CD4-positive, alpha-beta T cell treated with Interleukin-6 at 100 ng/mL for 8 hours (primary cell): Measurements from ENCODE around the gene SUSD5.
"Not testable (repeated sequence)": the region's sequence is repeated elsewhere in the genome, so short reads cannot be mapped to it uniquely, and the experiment has no call there.

ENCODE experiments used
- DNase-seq: peaks from one replicate; pipeline ENCODE4 v3.0.0-alpha.2; 2020; ENCODE audit warnings: mixed read lengths, low spot score

SUSD5 gene

DNA sequence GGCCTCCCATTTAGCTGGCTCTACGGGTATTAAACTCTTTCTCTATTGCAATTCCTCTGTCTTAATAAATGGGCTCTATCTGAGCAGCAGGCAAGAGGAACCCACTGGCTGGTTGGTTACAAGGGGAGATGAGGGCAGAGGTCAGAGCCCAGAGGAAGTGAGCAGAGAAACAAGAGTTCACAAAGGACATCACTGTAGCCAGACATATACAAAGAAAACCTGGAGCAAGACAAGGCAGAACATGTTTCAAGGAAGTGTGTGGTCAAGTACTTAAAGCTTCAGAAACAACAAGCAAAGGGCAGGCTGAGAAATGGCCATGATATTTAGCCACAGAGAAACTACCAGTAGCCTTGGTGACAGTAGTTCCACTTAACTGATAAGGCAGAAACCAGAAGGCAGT lies 24.3 kb downstream of the SUSD5 start:
- no peak for DNase-seq

DNA sequence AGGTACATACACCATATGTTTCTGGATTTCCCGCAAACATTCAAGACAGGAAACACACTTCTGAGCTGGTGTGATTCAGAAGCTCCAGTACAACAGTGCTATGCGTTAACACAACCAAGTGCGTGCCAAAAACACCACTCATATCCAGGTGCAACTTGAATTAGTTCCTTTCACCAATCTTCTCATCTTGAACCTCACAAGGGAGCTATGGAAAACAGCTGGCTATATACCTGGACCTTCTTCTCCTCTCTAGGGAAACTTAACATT lies 31.3 kb downstream of the SUSD5 start:
- DNase-seq = no peak

DNA sequence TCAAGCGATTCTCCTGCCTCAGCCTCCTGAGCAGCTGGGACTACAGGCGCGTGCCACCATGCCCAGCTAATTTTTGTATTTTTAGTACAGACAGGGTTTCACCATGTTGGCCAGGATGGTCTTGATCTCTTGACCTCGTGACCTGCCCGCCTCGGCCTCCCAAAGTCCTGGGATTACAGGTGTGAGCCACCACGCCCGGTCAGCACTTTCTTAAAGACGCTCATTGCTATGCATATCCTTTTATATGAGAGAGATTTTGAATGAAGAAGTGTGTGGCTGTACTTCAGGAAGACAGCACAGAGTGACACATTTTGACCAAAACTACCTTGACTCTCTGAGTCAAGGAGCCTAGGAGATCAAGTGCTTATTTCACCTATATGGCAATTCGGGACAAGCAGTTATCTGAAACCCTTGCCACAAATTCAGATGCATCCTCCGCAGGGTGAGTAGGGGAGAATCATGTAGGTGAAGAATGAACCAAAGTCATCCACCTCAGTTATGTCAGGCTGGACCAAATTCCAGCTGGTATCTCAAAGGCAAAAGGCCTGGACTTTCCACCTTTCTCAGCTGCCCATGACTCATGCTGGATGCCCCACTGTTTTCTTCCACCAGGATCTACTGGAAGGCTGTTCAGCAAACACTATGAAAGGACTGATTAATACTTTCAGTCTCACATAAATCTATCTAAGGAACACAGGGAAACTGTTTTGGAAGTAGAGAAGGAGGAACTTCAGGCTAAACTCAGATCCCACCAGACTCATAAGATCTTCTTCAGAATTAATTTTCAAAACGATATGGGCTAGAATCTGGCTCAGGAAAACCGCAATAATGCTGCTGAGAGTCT lies 31.9 kb downstream of the SUSD5 start:
- no peak for DNase-seq

DNA sequence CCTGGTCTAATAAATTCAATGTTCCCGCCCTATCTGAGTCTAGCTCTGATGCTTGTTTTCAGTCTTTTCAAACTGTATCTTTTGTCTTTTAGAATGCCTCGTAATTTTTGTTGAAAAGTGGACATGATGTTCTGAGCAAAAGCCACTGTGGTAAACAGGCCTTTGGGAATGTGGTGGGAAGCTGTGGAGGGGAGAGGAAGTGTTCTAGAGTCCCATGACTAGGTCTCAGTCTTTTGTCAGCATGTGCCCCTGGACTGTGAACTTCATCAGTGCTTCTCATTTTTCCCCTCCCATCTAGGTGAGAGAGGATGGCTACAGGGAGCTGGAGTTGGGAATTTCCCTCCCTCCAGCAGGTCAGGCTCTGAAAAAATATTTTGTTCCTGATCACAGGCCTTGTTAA lies 33.7 kb downstream of the SUSD5 start:
- DNase-seq = no peak

DNA sequence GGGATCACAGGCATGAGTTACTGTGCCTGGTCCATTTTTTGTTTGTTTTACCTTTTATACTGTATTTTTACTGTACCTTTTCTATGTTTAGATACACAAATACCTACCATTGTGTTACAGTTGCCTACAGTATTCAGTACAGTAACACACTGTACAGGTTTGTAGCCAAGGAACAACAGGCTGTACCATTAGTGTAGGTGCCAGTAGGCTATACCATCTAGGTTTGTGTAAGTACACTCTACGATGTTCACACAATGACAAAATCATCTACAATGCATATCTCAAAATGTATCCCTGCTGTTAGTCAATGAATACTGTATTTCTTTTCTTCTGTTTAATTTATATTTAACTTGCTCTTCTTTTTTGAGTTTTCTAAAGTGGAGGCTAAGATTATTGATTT lies 37.0 kb downstream of the SUSD5 start:
- DNase-seq = not testable (repeated sequence)

DNA sequence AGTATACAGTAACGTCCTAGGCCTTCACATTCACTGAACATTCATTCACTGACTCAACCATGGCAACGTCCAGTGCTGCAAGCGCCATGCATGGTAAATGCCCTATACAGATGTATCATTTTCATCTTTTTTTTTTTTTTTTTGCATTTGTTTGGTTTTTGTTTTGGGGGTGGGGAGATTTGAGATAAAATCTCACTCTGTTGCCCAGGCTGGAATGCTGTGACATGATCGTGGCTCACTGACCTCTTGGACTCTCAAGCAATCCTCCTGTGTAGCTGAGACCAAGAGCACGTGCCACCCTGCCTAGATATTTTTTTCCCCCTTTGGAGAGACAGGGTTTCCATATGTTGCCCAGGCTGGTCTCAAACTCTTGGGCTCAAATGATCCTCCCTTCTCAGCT lies 37.4 kb downstream of the SUSD5 start:
- DNase-seq = no peak

DNA sequence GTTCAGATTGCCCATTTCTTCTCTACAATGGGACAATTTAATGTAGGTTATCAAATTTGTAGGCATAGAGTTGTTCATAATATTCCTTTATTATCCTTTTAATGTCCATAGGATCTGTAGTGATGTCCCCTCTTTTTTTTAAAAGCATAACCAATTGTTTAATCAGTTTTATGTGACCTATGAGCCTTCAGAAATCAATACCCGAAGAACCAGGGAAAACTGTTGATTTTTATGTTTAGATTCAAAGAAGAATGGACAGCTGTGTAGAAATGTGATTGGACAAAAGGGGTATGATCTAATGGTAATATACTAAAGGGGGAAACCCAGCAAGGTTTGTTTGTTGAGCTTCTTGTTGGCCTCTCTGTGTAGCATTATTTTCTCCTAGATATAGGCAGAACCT lies 39.5 kb downstream of the SUSD5 start:
- no peak for DNase-seq

DNA sequence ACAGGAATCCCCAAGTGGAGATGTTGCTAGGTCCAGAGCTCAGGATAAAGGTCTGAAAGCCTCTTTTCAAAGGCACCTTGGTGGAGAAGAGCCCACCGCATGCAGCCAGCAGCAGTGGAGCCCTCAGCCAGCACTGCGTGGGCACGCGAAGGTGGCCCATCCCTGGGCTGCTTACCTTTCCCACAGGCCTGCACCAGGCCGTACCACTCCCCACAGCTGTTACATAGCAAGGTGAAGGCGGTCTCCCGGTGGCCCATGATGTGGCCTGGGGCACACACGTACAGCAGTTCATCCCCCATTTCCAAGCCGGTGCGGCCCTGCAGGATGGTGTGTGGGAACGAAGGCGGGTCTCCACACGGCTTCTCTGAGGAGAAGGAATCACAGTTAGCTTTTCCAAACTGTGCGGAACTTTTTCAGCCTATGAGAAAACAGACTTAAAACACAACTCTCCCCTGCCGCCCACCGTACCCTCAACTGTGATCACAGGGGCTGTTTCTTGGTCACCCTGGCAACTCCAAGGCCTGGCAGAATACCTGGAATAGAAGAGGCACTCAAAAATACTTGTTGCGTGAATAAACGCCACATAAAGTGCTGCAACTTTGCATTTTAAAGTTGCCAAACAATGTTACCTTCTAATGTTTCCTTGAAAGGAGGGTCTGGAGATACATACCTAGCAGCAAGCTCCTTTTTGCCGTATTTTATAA lies 43.7 kb downstream of the SUSD5 start:
- no peak for DNase-seq

DNA sequence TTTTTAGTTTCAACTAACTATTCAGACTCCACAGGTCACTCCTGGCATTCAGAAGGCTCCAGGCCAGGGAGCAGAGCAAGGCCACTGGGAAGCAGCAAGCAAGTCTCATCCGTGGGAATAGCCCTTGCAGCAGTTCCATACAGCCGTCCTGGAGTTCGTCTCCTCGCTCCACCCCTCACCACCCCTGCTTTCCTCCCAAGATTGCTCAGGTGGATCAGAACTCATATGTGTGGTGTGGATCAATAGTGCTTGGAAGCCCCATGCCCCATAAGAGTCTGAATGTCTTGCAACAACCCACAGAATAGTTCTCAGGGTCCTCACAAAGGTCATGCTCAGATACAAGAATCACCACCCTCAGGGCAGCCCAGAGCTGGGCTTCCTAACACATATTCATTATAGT lies 44.5 kb downstream of the SUSD5 start:
- no peak for DNase-seq

DNA sequence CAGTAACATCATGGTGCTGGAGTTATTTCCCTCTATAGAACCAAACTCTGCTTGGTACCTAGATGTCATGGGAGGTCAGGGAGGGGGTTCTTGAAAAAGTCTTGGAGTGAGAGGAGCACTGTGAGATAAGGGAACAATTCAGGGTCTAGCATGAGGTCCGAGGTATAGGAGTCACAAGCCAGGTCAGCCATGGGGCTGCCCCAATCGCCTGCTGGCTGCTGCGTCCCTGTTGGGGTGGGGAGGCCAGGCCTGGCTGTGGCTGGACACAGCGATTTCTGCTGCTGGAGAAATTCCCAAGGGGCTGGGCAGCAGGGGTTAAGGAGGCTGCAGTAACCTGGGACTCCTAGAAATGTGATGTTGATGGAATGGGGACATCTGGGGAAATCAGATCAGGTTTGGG lies 44.9 kb downstream of the SUSD5 start:
- DNase-seq = no peak

DNA sequence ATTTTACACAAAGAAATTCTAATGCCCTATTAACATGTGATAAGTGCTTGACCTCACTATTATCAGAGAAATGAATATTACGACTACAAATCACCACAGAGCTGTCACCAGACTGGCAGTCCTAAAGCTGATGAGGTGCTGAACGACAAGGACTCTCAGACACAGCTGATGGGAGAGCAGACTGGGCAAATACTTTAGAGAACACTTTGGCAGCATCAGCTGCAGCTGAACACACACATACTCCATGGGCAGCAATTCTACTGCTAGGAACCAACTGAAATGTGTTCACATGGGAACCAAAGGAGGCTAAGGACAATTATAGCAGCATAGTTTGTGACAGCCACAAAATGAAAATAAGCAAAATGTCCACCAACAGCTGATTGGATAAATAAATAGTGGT lies 45.5 kb downstream of the SUSD5 start:
- no peak for DNase-seq

DNA sequence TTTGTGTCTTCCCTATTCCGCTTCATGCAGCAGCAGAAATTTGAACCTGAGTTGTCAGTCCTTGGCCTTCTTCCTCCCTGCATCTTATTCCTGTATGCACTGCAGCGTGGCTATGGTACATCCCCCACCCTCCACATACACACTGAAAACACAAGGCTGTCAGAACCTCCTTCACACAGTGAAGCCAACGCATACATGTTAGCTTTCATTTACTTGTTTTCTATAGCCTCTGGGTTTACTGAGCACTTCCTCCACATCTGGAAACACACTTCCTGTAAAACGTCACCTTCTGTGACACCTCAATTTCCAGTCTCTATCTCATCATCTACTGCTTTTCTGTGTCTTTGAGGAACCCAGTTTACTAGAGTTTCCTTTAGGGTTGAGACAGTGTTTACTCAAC lies 47.0 kb downstream of the SUSD5 start:
- no peak for DNase-seq

DNA sequence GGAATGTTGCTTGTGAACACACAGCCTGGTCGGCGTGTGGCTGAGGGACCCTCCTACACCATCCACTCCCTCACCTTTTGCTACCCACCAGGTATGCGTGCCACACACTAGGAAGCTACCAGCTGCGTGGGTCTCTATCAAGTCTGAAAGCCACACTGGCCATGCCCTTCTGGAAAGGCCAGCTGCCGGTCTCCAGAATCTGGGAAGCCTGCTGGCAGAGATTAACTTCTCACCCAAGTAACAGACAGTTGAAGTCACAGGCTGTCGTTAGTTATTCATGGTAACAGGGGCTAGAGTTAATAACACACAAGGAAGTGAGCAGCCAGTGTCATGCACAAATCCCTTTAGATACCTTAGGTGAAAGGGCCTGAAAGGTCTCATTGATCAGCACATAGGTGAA lies 48.1 kb downstream of the SUSD5 start:
- no peak for DNase-seq

DNA sequence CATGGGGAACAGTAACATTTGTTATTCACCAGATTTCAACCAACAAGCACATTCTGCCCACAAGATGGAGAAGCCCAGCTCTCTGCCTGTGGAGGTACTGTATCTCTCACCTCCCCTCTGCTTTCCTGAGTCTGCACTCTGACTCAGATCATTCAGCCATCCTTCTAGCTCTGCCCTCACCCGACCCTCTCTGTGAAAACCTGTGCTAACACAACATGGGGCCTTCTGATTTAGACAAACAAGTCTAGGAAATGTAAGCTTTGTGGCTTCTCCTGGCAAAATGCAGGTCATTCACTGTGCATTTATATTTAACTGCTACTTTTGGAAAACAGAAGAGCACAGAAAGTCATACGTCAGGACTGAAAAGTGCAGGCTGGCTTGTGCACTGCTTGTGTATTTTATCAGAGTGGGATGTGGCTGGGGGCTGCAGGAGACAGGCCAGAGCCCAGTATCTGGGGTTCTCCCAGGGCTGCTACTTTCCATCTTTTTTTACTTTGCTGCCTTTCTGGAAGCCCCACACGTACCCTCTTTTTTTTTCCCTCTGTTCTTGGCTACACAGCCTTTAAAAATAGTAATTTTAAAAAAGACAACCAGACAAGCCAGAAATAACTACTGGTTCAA lies 50.8 kb downstream of the SUSD5 start:
- DNase-seq = no peak

DNA sequence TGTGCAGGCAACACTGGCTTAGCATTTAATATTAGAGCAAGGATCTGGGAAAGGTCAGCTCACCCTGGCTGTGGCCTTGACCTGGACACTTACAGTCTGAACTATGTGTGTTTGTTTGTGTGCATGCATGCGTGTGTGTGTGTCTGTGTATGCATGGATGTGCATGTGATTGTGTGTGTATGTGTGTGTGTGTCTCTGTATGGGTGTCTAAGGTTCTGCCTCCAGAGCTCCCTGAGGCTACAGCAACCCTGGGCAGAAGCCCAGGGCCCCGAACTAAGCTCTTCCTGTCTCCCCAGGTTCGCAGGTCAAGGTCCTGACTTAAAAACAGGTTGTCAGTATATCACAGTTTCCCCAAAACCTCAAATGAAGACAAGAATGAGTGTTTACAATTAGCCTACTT lies 51.3 kb downstream of the SUSD5 start:
- DNase-seq = no peak

DNA sequence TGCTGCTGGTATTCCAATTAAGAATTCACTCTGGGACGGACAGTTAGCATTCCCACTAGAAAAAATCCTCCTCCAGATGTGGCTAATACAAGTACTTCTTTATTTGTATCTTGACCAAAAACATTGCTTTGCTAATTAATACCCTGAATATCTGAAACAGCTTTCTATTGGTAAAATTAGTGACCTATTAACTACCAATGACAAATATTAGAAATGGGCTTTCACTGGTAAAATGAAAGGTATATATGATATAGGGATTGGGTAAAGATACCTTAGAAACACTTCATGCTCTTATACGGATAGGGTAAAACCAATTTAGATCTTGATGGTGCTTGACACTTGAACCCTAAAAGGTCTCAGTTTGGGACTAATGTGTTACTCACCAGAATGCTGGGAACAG lies 52.5 kb downstream of the SUSD5 start:
- no peak for DNase-seq

DNA sequence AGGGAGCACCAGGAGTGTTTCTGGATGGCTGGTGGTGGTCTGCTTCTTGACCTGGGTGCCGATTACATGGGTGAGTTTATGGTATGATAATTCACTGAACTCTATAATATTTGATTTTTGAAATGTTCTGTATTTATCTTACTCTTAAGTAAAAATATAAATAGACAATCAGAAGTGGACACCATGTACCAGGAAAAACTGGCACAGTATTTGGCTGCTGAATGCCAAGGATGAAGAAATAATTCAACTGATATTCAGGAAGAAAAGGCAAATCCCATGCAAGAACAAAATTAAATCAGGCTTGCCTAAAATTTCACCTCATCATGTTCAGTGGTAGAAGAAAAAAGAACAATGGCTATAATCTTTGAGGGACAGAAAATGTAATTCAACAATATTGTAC lies 53.2 kb downstream of the SUSD5 start:
- no peak for DNase-seq

DNA sequence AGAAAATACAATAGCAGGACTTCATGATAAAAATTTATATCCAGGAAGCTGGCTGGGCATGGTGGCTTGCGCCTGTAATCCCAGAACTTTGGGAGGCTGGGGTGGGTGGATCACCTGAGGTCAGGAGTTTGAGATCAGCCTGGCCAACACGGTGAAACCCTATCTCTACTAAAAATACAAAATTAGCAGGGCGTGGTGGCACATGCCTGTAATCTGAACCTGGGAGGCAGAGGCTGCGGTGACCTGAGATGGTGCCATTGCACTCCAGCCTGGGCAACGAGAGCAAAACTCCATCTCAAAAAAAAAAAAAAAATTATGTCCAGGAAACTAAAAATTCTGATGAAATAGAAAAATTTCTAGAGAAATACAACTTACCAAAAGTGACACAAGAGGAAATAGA lies 56.0 kb downstream of the SUSD5 start:
- DNase-seq = not testable (repeated sequence)

DNA sequence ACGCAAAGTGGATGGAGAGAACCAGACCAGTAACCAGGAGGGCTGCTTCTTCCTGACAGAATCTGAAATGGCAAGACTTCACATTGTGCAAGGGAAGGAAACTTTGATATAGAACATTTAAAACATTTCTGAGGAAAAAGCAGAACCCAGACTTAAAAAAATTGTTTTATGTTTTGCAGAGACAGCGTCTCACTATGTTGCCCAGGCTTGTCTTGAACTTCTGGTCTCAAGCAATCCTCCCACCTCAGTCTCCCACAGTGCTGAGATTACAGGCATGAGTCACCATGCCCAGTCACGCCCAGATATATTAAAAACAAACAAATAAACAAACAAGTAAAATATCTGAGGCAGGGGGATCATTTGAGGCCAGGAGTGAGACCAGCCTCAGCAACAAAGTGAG lies 58.6 kb downstream of the SUSD5 start:
- no peak for DNase-seq

DNA sequence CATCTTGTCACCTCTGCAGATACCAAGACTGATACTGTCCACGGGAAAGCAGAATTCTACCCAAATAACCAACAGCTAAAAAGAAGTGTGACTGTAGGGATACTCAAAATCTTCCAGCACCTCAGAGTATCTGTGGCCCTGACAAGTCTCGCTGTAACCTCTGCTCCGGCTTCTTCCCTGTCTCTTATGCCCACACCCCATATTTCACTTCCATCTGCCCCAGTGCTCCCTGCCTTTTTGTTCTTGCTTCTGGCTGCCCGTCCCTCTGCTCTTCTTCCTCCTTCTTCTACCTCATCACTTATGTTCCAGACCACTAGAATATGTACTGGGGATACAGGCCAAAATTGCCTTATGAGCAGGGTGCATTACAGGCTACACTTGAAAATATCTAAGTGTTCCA lies 59.4 kb downstream of the SUSD5 start:
- DNase-seq = no peak

DNA sequence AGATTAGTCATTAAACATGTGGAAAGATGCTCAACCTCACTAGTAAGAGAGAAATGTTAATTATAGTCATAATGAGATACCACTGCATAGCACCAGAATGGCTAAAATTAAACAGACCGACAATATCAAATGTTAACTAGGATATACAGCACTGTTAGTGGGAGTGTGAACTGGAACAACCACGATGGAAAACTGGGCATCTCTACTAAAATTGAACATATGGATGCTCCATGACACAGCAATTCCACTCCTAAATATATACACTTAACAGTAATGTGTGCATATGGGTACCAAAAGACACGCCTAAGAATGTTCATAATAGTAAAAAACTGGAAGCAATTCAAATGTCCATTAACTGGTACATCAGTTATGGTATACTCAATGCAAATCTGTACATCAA lies 63.3 kb downstream of the SUSD5 start:
- no peak for DNase-seq

DNA sequence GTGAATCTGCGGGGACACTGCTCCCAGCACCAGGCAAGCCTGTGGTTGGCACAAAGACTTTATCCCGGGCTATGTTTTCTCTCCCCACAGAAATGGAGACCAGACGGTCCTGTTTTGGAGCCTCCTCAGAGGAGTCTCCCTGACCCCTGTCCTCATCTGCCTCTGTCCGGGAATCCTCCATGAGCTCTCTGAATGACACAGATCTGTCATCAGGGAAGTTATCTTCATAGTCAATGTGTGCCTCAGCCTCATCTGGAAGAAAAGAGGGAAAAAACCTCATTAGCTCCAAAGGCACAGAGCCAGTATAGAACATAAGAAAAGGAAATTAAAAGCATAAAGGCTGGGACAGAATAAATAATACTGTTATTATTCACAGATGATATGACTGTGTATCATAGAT lies 64.8 kb downstream of the SUSD5 start:
- DNase-seq = no peak
